Right lobe of liver (tissue), 6 donors: Measurements from ENCODE around the gene CAT. TPM values are rescaled to one million over a fixed set of nuclear protein-coding genes. Genes with fewer than 3 reads are reported as not detected.
A peak's percentile ranks its signal among the peaks of the same experiment; 100 is the strongest.

ENCODE experiments used
- ATAC-seq, 4 donors: fragments of 200-7000 bp; cut with Tn5 transposase; one replicate each; pipeline ENCODE4 v1.9.1; 2020; ENCODE audit warnings: mild to moderate bottlenecking in 4 of 4, moderate library complexity in 4 of 4
- DNase-seq, 3 donors: peaks; one replicate each; pipeline ENCODE4 v3.0.0-alpha.2; 2020
- H3K27ac ChIP-seq, 3 donors: fragments of 200-600 bp; one replicate each; pipeline ENCODE4 v1.8.0; 2022
- H3K27me3 ChIP-seq, 2 donors: fragments of 200-600 bp; one replicate each; pipeline ENCODE4 v1.8.0; 2022
- H3K36me3 ChIP-seq, 4 donors: fragments of 200-600 bp; sonication (generic) in 1 of 4; one replicate each; pipeline versions ENCODE4 v1.5.1 to v1.8.0; 2017 to 2022; ENCODE audit warnings: control low read depth in 1 of 4
- H3K4me1 ChIP-seq, 4 donors: fragments of 200-600 bp; sonication (generic) in 1 of 4; one replicate each; pipeline versions ENCODE4 v1.5.1 to v1.8.0; 2017 to 2022; ENCODE audit warnings: control low read depth in 1 of 4
- H3K4me3 ChIP-seq, 3 donors: fragments of 200-600 bp; one replicate each; pipeline ENCODE4 v1.8.0; 2022
- H3K9me3 ChIP-seq, 4 donors: fragments of 200-600 bp; sonication (generic) in 1 of 4; one replicate each; pipeline versions ENCODE4 v1.5.1 to v1.8.0; 2017 to 2022; ENCODE audit warnings: control low read depth in 1 of 4
- CTCF ChIP-seq, 4 donors: fragments of 200-600 bp in 3 of 4; fragments of 450-650 bp in 1 of 4; IDR thresholded peaks; one replicate each; pipeline versions ENCODE4 v1.5.1 to v1.8.0; 2016 to 2022; ENCODE audit warnings: antibody characterized with exemption in 4 of 4, mild to moderate bottlenecking in 2 of 4
- POLR2A ChIP-seq: fragments of 450-650 bp; IDR thresholded peaks from one replicate; pipeline ENCODE4 v1.6.1; 2017; ENCODE audit warnings: antibody characterized with exemption, mild to moderate bottlenecking
- WGBS: methylation state at CpG from one replicate; pipeline ENCODE4 v1.1.6; 2018; ENCODE audit warnings: low coverage, low lambda C conversion rate; ENCODE audit not compliant: insufficient coverage; ENCODE audit errors: missing lambda C conversion rate; 5-methylcytosine and 5-hydroxymethylcytosine counted together
- intact Hi-C, 2 donors: fragments of 100-400 bp; cut with DNase I; formaldehyde crosslinking; loops; one replicate each; pipeline versions ENCODE4 v1.11.2 to v1.14.1; 2022
- total RNA-seq, 6 experiments: library from RNA; depleted of rRNA in 2 of 6; stranded (reverse); fragments of >200 nt in 2 of 6; fragmentation: NEBNext Ultra II Directional in 3 of 6; extraction: Animal tissue kit (Norgen Biotek cat#: 25700) in 3 of 6; gene quantifications; one replicate each; pipeline versions ENCODE4 v1.1.0 to v1.2.4, GENCODE V29; 2016 to 2023
- donor health status: DM: no; HTN: yes; CAD: no.
- donor health status: DM: no; HTN: no; CAD: no.
- donor health status: DM: no; HTN: no; CAD: no.
- donor health status: DM: no; HTN: yes; CAD: no.
- donor health status: DM: no; HTN: yes; CAD: no.

Gene CAT
- total RNA-seq, 6 experiments from 2014 or later: 212 to 450 (median 330) TPM

- no peaks in the 10 kb centered on the region for H3K27me3 ChIP-seq
- TF ChIP-seq CTCF (IDR thresholded peaks at IDR 0.05) (no peak), POLR2A (no peak)
- ATAC-seq (no peak), DNase-seq (no peak)
- no peaks in the 10 kb centered on the region for H3K36me3 ChIP-seq
- intact Hi-C loops: no loop called here
- no peak overlapping the region for H3K27ac ChIP-seq
- WGBS: 90% methylated on average over 2 of the region's 2 CpGs
- H3K9me3 ChIP-seq: peaks cover 0 to 7% (median 2%) of the 10 kb centered on the region in 4 donors
- H3K4me3 ChIP-seq: no peak overlapping the region
- H3K4me1 ChIP-seq: peaks cover 0 to 34% (median 5%) of the 10 kb centered on the region in 4 donors
Observed at GRCh38 chr11:34411791-34412190, 26.9 kb upstream of the CAT start.

GRCh38 chr11:34413263-34413662, 25.5 kb upstream of the CAT start:
- no peak overlapping the region for H3K4me3 ChIP-seq
- intact Hi-C loops: no loop called here
- no peak for TF ChIP-seq POLR2A
- peaks cover 0 to 7% (median 2%) of the 10 kb centered on the region in 4 donors for H3K9me3 ChIP-seq
- DNase-seq: no peak
- WGBS: 80% methylated on average over 1 of the region's 1 CpG
- ATAC-seq: no peak
- H3K36me3 ChIP-seq: no peaks in the 10 kb centered on the region
- no peak overlapping the region for H3K27ac ChIP-seq
- H3K4me1 ChIP-seq: peaks cover 0 to 27% (median 6%) of the 10 kb centered on the region in 4 donors
- no peaks in the 10 kb centered on the region for H3K27me3 ChIP-seq

- H3K9me3 ChIP-seq: peaks cover 0 to 7% (median 2%) of the 10 kb centered on the region in 4 donors
- WGBS: 24% methylated on average over 4 of the region's 4 CpGs
- no peaks in the 10 kb centered on the region for H3K27me3 ChIP-seq
- H3K4me3 ChIP-seq: peak overlapping the region in 1 of 3 donors; percentile 7
- intact Hi-C loops: no loop called here
- TF ChIP-seq CTCF (IDR thresholded peaks at IDR 0.05) (no peak), POLR2A (no peak)
- no peak for DNase-seq
- peak overlapping the region in 2 of 3 donors; percentile 72 to 74 for H3K27ac ChIP-seq
- no peaks in the 10 kb centered on the region for H3K36me3 ChIP-seq
- peaks cover 0 to 16% (median 6%) of the 10 kb centered on the region in 4 donors for H3K4me1 ChIP-seq
- peak; percentile 84 to 89 (median 88) for ATAC-seq
Observed at GRCh38 chr11:34415538-34415937, 23.2 kb upstream of the CAT start.

- Histone ChIP-seq H3K36me3 (no peaks in the 10 kb centered on the region), H3K4me1 (peaks cover 0 to 16% (median 6%) of the 10 kb centered on the region in 4 donors), H3K4me3 (peak overlapping the region in 1 of 3 donors; percentile 7), H3K27me3 (no peaks in the 10 kb centered on the region), H3K27ac (peak overlapping the region in 2 of 3 donors; percentile 72 to 74), H3K9me3 (peaks cover 0 to 7% (median 2%) of the 10 kb centered on the region in 4 donors)
- TF ChIP-seq POLR2A (no peak), CTCF (IDR thresholded peaks at IDR 0.05) (no peak)
- no peak for DNase-seq
- ATAC-seq: peak in 3 of 4 donors; percentile 9 to 21 (median 12)
- 14% methylated on average over 1 of the region's 1 CpG for WGBS
- intact Hi-C loops: no loop called here
Observed at GRCh38 chr11:34416088-34416487, 22.6 kb upstream of the CAT start.

GRCh38 chr11:34416766-34417165, 22.0 kb upstream of the CAT start:
- H3K4me3 ChIP-seq: no peak overlapping the region
- H3K4me1 ChIP-seq: peaks cover 0 to 16% (median 6%) of the 10 kb centered on the region in 4 donors
- no peaks in the 10 kb centered on the region for H3K27me3 ChIP-seq
- peak overlapping the region in 2 of 3 donors; percentile 72 to 74 for H3K27ac ChIP-seq
- intact Hi-C loops: no loop called here
- TF ChIP-seq CTCF (IDR thresholded peaks at IDR 0.05) (no peak), POLR2A (no peak)
- DNase-seq (no peak), ATAC-seq (peak; percentile 71 to 81 (median 72))
- WGBS: 14% methylated on average over 3 of the region's 3 CpGs
- peaks cover 0 to 7% (median 2%) of the 10 kb centered on the region in 4 donors for H3K9me3 ChIP-seq
- no peaks in the 10 kb centered on the region for H3K36me3 ChIP-seq
